IMR-90 (cell line): ENCODE measurements around the gene MAMLD1.

Experiments
- RFX5 ChIP-seq: IDR thresholded peaks from 2 replicates; pipeline ENCODE4 v1.8.0; 2012; ENCODE audit warnings: low read depth, mild to moderate bottlenecking, low read length, moderate library complexity
- TF ChIP-seq, protein P1 (sequence below): conservative IDR thresholded peaks from 2 replicates; pipeline ENCODE4 v1.5.1; 2012; ENCODE audit warnings: mild to moderate bottlenecking, low read depth, low read length, improper control_type of control experiment

DNA sequence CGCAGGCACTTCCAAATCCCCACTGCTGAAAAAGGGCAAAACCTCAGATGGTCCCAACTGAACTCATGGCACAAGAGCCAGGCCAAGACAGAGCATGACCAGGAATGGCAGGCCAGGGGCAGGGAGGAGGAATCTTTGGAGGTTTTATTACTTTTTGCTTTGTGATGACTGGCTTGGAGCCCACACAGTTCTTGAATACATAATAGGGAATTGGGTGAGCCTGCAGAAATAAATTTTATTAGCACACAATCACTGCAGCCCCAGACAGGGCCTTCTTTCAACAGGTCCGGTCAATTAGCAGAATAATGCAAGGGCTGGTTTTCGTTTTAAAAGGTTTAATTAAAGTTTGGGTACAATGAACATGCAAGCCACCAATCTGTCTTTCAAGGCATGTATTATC, 23.4 kb upstream of the MAMLD1 start:
- TF ChIP-seq RFX5, result no peak
- TF ChIP-seq, protein P1, sequence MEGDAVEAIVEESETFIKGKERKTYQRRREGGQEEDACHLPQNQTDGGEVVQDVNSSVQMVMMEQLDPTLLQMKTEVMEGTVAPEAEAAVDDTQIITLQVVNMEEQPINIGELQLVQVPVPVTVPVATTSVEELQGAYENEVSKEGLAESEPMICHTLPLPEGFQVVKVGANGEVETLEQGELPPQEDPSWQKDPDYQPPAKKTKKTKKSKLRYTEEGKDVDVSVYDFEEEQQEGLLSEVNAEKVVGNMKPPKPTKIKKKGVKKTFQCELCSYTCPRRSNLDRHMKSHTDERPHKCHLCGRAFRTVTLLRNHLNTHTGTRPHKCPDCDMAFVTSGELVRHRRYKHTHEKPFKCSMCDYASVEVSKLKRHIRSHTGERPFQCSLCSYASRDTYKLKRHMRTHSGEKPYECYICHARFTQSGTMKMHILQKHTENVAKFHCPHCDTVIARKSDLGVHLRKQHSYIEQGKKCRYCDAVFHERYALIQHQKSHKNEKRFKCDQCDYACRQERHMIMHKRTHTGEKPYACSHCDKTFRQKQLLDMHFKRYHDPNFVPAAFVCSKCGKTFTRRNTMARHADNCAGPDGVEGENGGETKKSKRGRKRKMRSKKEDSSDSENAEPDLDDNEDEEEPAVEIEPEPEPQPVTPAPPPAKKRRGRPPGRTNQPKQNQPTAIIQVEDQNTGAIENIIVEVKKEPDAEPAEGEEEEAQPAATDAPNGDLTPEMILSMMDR, result no peak
